Panc1 (cell line): Measurements from ENCODE around the gene NBPF1.
"Not testable (repeated sequence)": the region's sequence is repeated elsewhere in the genome, so short reads cannot be mapped to it uniquely, and the experiment has no call there.

ENCODE experiments used
- CTCF ChIP-seq: fragments of 450-650 bp; IDR thresholded peaks from 2 replicates; pipeline ENCODE4 v1.5.1; 2017; ENCODE audit warnings: mild to moderate bottlenecking
- POLR2AphosphoS5 ChIP-seq: IDR thresholded peaks from 2 replicates; pipeline ENCODE4 v1.6.1; 2012; ENCODE audit warnings: mild to moderate bottlenecking, low read depth, low read length, moderate library complexity
- REST ChIP-seq, 2 experiments: IDR thresholded peaks; 2 replicates each; pipeline ENCODE4 v1.6.1; 2011 to 2012; ENCODE audit warnings: low read depth in 2 of 2, control low read depth in 1 of 2, low read length in 1 of 2, mild to moderate bottlenecking in 1 of 2, moderate library complexity in 1 of 2; ENCODE audit not compliant: insufficient read depth in 1 of 2
- SIN3A ChIP-seq: IDR thresholded peaks from 2 replicates; pipeline ENCODE4 v1.6.1; 2012; ENCODE audit warnings: low read depth, mild to moderate bottlenecking, low read length, moderate library complexity, borderline replicate concordance; ENCODE audit not compliant: insufficient read depth
- TCF7L2 ChIP-seq: IDR thresholded peaks from 2 replicates; pipeline ENCODE4 v1.6.1; 2011; ENCODE audit warnings: mild to moderate bottlenecking, low read depth, low read length, inconsistent platforms

- TF ChIP-seq CTCF; REST (IDR thresholded peaks at IDR 0.05; ENCODE audit: insufficient read depth in 1 of 2, low read depth in 2 of 2, low read length in 1 of 2); POLR2AphosphoS5; TCF7L2; SIN3A: not testable (repeated sequence)
Measured at GRCh38 chr1:16646061-16646664, 32.8 kb upstream of the NBPF1 start.
